HG02571 (cell line): Measurements from ENCODE around the gene DUSP5.
A peak's percentile ranks its signal among the peaks of the same experiment; 100 is the strongest.

ENCODE experiments used
- ATAC-seq: cut with Tn5 transposase; IDR thresholded peaks from one replicate; pipeline ENCODE4 v1.9.1; 2021; ENCODE audit warnings: mild to moderate bottlenecking, moderate library complexity; ENCODE audit not compliant: unreplicated experiment

The DUSP5 gene

GRCh38 chr10:110498982-110499795 lies 1.5 kb downstream of the DUSP5 start:
- ATAC-seq: no peak

GRCh38 chr10:110499796-110500514 lies 2.2 kb downstream of the DUSP5 start:
- no peak for ATAC-seq

- no peak for ATAC-seq
These were observed 2.8 kb downstream of the DUSP5 start for GRCh38 chr10:110500515-110500905.

- ATAC-seq: no peak
These were observed 3.6 kb downstream of the DUSP5 start for GRCh38 chr10:110501142-110501937.

- no peak for ATAC-seq
These were observed 4.6 kb downstream of the DUSP5 start for GRCh38 chr10:110502072-110502845.

GRCh38 chr10:110502851-110503301 lies 5.2 kb downstream of the DUSP5 start:
- ATAC-seq: peak; percentile 32

GRCh38 chr10:110503528-110504110 lies 5.9 kb downstream of the DUSP5 start:
- ATAC-seq: no peak

- peak; percentile 65 for ATAC-seq
These were observed 6.5 kb downstream of the DUSP5 start for GRCh38 chr10:110504111-110504735.

GRCh38 chr10:110505130-110505770 lies 7.5 kb downstream of the DUSP5 start:
- no peak for ATAC-seq

- no peak for ATAC-seq
These were observed 8.7 kb downstream of the DUSP5 start for GRCh38 chr10:110506448-110506847.

- ATAC-seq: no peak
These were observed 9.6 kb downstream of the DUSP5 start for GRCh38 chr10:110507346-110507745.

- ATAC-seq: no peak
These were observed 10.6 kb downstream of the DUSP5 start for GRCh38 chr10:110508159-110508788.

- ATAC-seq: no peak
These were observed 11.3 kb downstream of the DUSP5 start for GRCh38 chr10:110508806-110509544.

- no peak for ATAC-seq
These were observed 11.9 kb downstream of the DUSP5 start for GRCh38 chr10:110509560-110509959.

GRCh38 chr10:110510086-110510485 lies 12.4 kb downstream of the DUSP5 start:
- no peak for ATAC-seq

- ATAC-seq: no peak
These were observed 13.0 kb downstream of the DUSP5 start for GRCh38 chr10:110510730-110511129.

GRCh38 chr10:110511734-110512449 lies 14.2 kb downstream of the DUSP5 start:
- no peak for ATAC-seq
